Suprapubic skin (tissue), 3 donors: ENCODE results near the gene FARSA.

Experiments used
- EP300 ChIP-seq: sonication (generic); formaldehyde crosslinking; IDR thresholded peaks from one replicate; pipeline ENCODE4 v1.6.1; 2017; ENCODE audit warnings: antibody characterized with exemption
- POLR2A ChIP-seq, 2 donors: fragments of 450-650 bp; IDR thresholded peaks; one replicate each; pipeline ENCODE4 v1.6.1; 2017; ENCODE audit warnings: antibody characterized with exemption in 2 of 2, mild to moderate bottlenecking in 2 of 2, moderate library complexity in 2 of 2
- TF ChIP-seq, protein P1 (sequence below), 2 donors: fragments of 200-600 bp in 1 of 2; fragments of 450-650 bp in 1 of 2; sonication (generic) in 1 of 2; IDR thresholded peaks; one replicate each; pipeline ENCODE4 v1.5.1; 2016 to 2019; ENCODE audit warnings: antibody characterized with exemption in 2 of 2, mild to moderate bottlenecking in 1 of 2, moderate library complexity in 1 of 2

DNA sequence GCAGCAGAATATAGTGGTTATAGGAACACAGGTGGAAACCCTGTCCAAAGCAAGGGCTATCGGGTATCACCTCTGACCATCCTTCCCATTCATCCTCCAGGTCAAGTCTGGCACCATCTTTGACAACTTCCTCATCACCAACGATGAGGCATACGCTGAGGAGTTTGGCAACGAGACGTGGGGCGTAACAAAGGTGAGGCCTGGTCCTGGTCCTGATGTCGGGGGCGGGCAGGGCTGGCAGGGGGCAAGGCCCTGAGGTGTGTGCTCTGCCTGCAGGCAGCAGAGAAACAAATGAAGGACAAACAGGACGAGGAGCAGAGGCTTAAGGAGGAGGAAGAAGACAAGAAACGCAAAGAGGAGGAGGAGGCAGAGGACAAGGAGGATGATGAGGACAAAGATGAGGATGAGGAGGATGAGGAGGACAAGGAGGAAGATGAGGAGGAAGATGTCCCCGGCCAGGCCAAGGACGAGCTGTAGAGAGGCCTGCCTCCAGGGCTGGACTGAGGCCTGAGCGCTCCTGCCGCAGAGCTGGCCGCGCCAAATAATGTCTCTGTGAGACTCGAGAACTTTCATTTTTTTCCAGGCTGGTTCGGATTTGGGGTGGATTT, 10.0 kb upstream of the FARSA start:
- TF ChIP-seq, protein P1, sequence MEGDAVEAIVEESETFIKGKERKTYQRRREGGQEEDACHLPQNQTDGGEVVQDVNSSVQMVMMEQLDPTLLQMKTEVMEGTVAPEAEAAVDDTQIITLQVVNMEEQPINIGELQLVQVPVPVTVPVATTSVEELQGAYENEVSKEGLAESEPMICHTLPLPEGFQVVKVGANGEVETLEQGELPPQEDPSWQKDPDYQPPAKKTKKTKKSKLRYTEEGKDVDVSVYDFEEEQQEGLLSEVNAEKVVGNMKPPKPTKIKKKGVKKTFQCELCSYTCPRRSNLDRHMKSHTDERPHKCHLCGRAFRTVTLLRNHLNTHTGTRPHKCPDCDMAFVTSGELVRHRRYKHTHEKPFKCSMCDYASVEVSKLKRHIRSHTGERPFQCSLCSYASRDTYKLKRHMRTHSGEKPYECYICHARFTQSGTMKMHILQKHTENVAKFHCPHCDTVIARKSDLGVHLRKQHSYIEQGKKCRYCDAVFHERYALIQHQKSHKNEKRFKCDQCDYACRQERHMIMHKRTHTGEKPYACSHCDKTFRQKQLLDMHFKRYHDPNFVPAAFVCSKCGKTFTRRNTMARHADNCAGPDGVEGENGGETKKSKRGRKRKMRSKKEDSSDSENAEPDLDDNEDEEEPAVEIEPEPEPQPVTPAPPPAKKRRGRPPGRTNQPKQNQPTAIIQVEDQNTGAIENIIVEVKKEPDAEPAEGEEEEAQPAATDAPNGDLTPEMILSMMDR (IDR thresholded peaks at IDR 0.05): no peak
- TF ChIP-seq POLR2A (IDR thresholded peaks at IDR 0.05) (no peak), EP300 (no peak)
